Liver (tissue), 9 donors: ENCODE data around the gene LRIG1. TPM values are rescaled to one million over a fixed set of nuclear protein-coding genes. Genes with fewer than 3 reads are reported as not detected.

ENCODE experiments used
- DNase-seq: peaks from one replicate; pipeline ENCODE4 v3.0.0-alpha.2; 2017; ENCODE audit warnings: low spot score
- H3K27ac ChIP-seq, 2 donors: one replicate each; pipeline ENCODE4 v1.7.0; 2013; ENCODE audit warnings: inconsistent platforms in 2 of 2, low read length in 2 of 2, control low read depth in 1 of 2, low read depth in 1 of 2, mild to moderate bottlenecking in 1 of 2
- H3K27me3 ChIP-seq, 4 donors: one replicate each; pipeline versions ENCODE4 v1.6.1 to v1.7.0; 2013; ENCODE audit warnings: low read length in 3 of 4, inconsistent platforms in 1 of 4, mild to moderate bottlenecking in 1 of 4, moderate library complexity in 1 of 4; ENCODE audit not compliant: control insufficient read depth in 4 of 4, insufficient read depth in 4 of 4
- H3K36me3 ChIP-seq, 4 donors: one replicate each; pipeline versions ENCODE4 v1.6.1 to v1.7.0; 2013; ENCODE audit warnings: low read length in 3 of 4, mild to moderate bottlenecking in 3 of 4, low read depth in 1 of 4, moderate library complexity in 1 of 4; ENCODE audit not compliant: control insufficient read depth in 4 of 4, insufficient read depth in 3 of 4
- H3K4me1 ChIP-seq, 4 donors: one replicate each; pipeline versions ENCODE4 v1.6.1 to v1.7.0; 2013; ENCODE audit warnings: low read length in 3 of 4, mild to moderate bottlenecking in 3 of 4, moderate library complexity in 1 of 4; ENCODE audit not compliant: control insufficient read depth in 4 of 4, insufficient read depth in 4 of 4
- H3K4me3 ChIP-seq, 3 donors: one replicate each; pipeline versions ENCODE4 v1.6.1 to v1.7.0; 2013; ENCODE audit warnings: low read length in 3 of 3, control low read depth in 1 of 3, low read depth in 1 of 3, mild to moderate bottlenecking in 1 of 3
- H3K9ac ChIP-seq, 2 donors: one replicate each; pipeline ENCODE4 v1.7.0; 2013; ENCODE audit warnings: low read length in 2 of 2, mild to moderate bottlenecking in 2 of 2, moderate library complexity in 2 of 2, control low read depth in 1 of 2, low read depth in 1 of 2
- H3K9me3 ChIP-seq, 4 donors: one replicate each; pipeline versions ENCODE4 v1.6.1 to v1.7.0; 2013; ENCODE audit warnings: low read length in 3 of 4; ENCODE audit not compliant: control insufficient read depth in 4 of 4
- GABPA ChIP-seq, 2 donors: IDR thresholded peaks in 1 of 2; conservative IDR thresholded peaks in 1 of 2; 2 replicates each; pipeline ENCODE4 v1.6.1; 2016; ENCODE audit warnings: antibody characterized with exemption in 2 of 2, mild to moderate bottlenecking in 1 of 2, moderate library complexity in 1 of 2
- HNF4G ChIP-seq: IDR thresholded peaks from 2 replicates; pipeline ENCODE4 v1.6.1; 2016; ENCODE audit warnings: antibody characterized with exemption
- JUND ChIP-seq, 2 donors: IDR thresholded peaks; 2 replicates each; pipeline ENCODE4 v1.6.1; 2016; ENCODE audit warnings: antibody characterized with exemption in 2 of 2
- NR2F2 ChIP-seq: IDR thresholded peaks from 2 replicates; pipeline ENCODE4 v1.6.1; 2016; ENCODE audit warnings: antibody characterized with exemption
- RAD21 ChIP-seq, 2 donors: IDR thresholded peaks; 2 replicates each; pipeline ENCODE4 v1.6.1; 2016; ENCODE audit warnings: antibody characterized with exemption in 2 of 2, mild to moderate bottlenecking in 2 of 2
- RXRA ChIP-seq, 2 donors: IDR thresholded peaks; 2 replicates each; pipeline ENCODE4 v1.6.1; 2017 to 2018; ENCODE audit warnings: antibody characterized with exemption in 2 of 2, mild to moderate bottlenecking in 1 of 2
- SP1 ChIP-seq: IDR thresholded peaks from 2 replicates; pipeline ENCODE4 v1.6.1; 2018; ENCODE audit warnings: antibody characterized with exemption, mild to moderate bottlenecking
- TAF1 ChIP-seq: conservative IDR thresholded peaks from 2 replicates; pipeline ENCODE4 v1.6.1; 2016; ENCODE audit warnings: antibody characterized with exemption, mild to moderate bottlenecking
- YY1 ChIP-seq: IDR thresholded peaks from 2 replicates; pipeline ENCODE4 v1.6.1; 2016; ENCODE audit warnings: antibody characterized with exemption, mild to moderate bottlenecking
- WGBS: extraction: QIAGEN DNeasy Blood & Tissue Kit; methylation state at CpG from one replicate; pipeline ENCODE4 v1.1.7; 2013; 5-methylcytosine and 5-hydroxymethylcytosine counted together
- polyA plus RNA-seq, 2 donors: library from polyadenylated mRNA; stranded (reverse) in 1 of 2; unstranded in 1 of 2; fragments of 200-250 nt in 1 of 2; fragments of >200 nt in 1 of 2; fragmentation: Nextera tagmentation in 1 of 2; extraction: Ambion mirVana in 1 of 2; gene quantifications; one replicate each; pipeline versions ENCODE4 v1.2.1 to v1.2.3, GENCODE V29; 2013 to 2015
- total RNA-seq, 2 donors: library from RNA; depleted of rRNA; stranded (reverse); fragments of >200 nt; gene quantifications; one replicate each; pipeline ENCODE4 v1.2.3, GENCODE V29; 2014
- TF ChIP-seq, protein P1 (sequence below): IDR thresholded peaks from 2 replicates; pipeline ENCODE4 v1.6.1; 2016; ENCODE audit warnings: antibody characterized with exemption
- TF ChIP-seq, protein P2 (sequence below): fragments of 150-350 bp; IDR thresholded peaks from 2 replicates; pipeline ENCODE4 v1.5.1; 2017; ENCODE audit warnings: improper control_type of control experiment, low read depth, low read length; ENCODE audit not compliant: missing input control
- TF ChIP-seq, protein P3 (sequence below): IDR thresholded peaks from 2 replicates; pipeline ENCODE4 v1.6.1; 2016; ENCODE audit warnings: antibody characterized with exemption
- TF ChIP-seq, protein P4 (sequence below): IDR thresholded peaks from 2 replicates; pipeline ENCODE4 v1.6.1; 2016; ENCODE audit warnings: antibody characterized with exemption
- TF ChIP-seq, protein P5 (sequence below): IDR thresholded peaks from 2 replicates; pipeline ENCODE4 v1.6.1; 2016; ENCODE audit warnings: antibody characterized with exemption, mild to moderate bottlenecking
- donor health status: healthy.
- donor health status: healthy.
- donor health status: healthy.
- donor health status: healthy.
- donor health status: healthy.

LRIG1 gene
- total and polyA plus RNA-seq, 4 donors, result 9.4 to 48.9 (median 12.9) TPM

DNA sequence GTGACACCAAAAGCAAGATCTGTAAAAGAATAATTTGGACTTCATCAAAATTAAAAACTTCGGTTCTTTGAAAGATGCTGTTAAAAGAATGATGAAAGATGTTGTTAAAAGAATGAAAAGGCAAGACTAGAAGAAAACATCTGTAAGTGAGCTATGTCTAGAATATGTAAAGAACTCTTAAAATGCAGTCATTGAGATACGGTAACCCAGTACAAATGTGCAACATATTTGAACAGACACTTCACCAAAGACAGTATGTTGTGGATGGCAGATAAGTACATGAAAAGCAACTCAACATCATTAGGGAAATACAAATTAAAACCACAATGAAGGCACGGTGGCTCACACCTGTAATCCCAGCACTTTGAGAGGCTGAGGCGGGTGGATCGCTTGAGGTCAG, 139.5 kb downstream of the LRIG1 start:
- no peaks in the 10 kb centered on the region for H3K36me3 ChIP-seq
- H3K27ac ChIP-seq, result no peak overlapping the region
- no peak for DNase-seq
- no peak for TF ChIP-seq TAF1
- TF ChIP-seq, protein P1, sequence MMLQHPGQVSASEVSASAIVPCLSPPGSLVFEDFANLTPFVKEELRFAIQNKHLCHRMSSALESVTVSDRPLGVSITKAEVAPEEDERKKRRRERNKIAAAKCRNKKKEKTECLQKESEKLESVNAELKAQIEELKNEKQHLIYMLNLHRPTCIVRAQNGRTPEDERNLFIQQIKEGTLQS, result no peak
- TF ChIP-seq NR2F2, result no peak
- TF ChIP-seq RAD21 (IDR thresholded peaks at IDR 0.05), result no peak
- TF ChIP-seq HNF4G, result no peak
- H3K27me3 ChIP-seq, result no peaks in the 10 kb centered on the region
- no peaks in the 10 kb centered on the region for H3K9me3 ChIP-seq
- no peak overlapping the region for H3K4me3 ChIP-seq
- no peaks in the 10 kb centered on the region for H3K4me1 ChIP-seq
- H3K9ac ChIP-seq, result no peak overlapping the region
- 98% methylated on average over 5 of the region's 5 CpGs for WGBS

DNA sequence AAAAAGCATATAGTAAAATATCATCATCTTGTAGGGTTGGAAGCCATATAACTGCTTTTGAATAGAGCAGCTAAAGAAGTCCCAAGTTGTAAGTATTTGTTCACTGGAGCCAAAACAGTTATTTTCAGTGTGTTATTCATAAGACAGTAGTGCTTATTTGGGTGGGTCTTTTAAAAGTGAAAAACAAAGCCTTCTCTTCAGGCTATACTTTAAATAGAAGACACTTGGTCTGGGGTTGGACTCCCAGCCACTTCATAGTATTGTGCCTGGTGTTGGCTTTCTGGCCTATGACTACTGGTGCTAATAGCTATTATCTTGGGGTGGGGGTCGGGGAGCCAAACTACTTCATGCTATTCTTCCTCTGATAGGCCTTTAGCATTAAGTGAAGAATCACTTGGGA, 144.8 kb downstream of the LRIG1 start:
- Histone ChIP-seq H3K4me3 (no peak overlapping the region), H3K9me3 (no peaks in the 10 kb centered on the region), H3K36me3 (no peaks in the 10 kb centered on the region), H3K9ac (no peak overlapping the region), H3K27me3 (no peaks in the 10 kb centered on the region), H3K27ac (no peak overlapping the region), H3K4me1 (no peaks in the 10 kb centered on the region)
- DNase-seq, result no peak
- 99% methylated on average over 1 of the region's 1 CpG for WGBS
- TF ChIP-seq, protein P1, result no peak
- no peak for TF ChIP-seq SP1
- TF ChIP-seq HNF4G, result no peak
- TF ChIP-seq, protein P2, sequence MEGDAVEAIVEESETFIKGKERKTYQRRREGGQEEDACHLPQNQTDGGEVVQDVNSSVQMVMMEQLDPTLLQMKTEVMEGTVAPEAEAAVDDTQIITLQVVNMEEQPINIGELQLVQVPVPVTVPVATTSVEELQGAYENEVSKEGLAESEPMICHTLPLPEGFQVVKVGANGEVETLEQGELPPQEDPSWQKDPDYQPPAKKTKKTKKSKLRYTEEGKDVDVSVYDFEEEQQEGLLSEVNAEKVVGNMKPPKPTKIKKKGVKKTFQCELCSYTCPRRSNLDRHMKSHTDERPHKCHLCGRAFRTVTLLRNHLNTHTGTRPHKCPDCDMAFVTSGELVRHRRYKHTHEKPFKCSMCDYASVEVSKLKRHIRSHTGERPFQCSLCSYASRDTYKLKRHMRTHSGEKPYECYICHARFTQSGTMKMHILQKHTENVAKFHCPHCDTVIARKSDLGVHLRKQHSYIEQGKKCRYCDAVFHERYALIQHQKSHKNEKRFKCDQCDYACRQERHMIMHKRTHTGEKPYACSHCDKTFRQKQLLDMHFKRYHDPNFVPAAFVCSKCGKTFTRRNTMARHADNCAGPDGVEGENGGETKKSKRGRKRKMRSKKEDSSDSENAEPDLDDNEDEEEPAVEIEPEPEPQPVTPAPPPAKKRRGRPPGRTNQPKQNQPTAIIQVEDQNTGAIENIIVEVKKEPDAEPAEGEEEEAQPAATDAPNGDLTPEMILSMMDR, result no peak
- no peak for TF ChIP-seq JUND (IDR thresholded peaks at IDR 0.05)
- no peak for TF ChIP-seq NR2F2
- no peak for TF ChIP-seq RXRA (IDR thresholded peaks at IDR 0.05)
- no peak for TF ChIP-seq TAF1
- TF ChIP-seq, protein P3, sequence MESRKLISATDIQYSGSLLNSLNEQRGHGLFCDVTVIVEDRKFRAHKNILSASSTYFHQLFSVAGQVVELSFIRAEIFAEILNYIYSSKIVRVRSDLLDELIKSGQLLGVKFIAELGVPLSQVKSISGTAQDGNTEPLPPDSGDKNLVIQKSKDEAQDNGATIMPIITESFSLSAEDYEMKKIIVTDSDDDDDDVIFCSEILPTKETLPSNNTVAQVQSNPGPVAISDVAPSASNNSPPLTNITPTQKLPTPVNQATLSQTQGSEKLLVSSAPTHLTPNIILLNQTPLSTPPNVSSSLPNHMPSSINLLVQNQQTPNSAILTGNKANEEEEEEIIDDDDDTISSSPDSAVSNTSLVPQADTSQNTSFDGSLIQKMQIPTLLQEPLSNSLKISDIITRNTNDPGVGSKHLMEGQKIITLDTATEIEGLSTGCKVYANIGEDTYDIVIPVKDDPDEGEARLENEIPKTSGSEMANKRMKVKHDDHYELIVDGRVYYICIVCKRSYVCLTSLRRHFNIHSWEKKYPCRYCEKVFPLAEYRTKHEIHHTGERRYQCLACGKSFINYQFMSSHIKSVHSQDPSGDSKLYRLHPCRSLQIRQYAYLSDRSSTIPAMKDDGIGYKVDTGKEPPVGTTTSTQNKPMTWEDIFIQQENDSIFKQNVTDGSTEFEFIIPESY, result no peak
- TF ChIP-seq, protein P4, sequence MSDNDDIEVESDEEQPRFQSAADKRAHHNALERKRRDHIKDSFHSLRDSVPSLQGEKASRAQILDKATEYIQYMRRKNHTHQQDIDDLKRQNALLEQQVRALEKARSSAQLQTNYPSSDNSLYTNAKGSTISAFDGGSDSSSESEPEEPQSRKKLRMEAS, result no peak
- TF ChIP-seq GABPA (IDR thresholded peaks at IDR 0.05 in 1 of 2, conservative IDR thresholded peaks at IDR 0.05 in 1 of 2), result no peak
- no peak for TF ChIP-seq YY1
- TF ChIP-seq, protein P5, sequence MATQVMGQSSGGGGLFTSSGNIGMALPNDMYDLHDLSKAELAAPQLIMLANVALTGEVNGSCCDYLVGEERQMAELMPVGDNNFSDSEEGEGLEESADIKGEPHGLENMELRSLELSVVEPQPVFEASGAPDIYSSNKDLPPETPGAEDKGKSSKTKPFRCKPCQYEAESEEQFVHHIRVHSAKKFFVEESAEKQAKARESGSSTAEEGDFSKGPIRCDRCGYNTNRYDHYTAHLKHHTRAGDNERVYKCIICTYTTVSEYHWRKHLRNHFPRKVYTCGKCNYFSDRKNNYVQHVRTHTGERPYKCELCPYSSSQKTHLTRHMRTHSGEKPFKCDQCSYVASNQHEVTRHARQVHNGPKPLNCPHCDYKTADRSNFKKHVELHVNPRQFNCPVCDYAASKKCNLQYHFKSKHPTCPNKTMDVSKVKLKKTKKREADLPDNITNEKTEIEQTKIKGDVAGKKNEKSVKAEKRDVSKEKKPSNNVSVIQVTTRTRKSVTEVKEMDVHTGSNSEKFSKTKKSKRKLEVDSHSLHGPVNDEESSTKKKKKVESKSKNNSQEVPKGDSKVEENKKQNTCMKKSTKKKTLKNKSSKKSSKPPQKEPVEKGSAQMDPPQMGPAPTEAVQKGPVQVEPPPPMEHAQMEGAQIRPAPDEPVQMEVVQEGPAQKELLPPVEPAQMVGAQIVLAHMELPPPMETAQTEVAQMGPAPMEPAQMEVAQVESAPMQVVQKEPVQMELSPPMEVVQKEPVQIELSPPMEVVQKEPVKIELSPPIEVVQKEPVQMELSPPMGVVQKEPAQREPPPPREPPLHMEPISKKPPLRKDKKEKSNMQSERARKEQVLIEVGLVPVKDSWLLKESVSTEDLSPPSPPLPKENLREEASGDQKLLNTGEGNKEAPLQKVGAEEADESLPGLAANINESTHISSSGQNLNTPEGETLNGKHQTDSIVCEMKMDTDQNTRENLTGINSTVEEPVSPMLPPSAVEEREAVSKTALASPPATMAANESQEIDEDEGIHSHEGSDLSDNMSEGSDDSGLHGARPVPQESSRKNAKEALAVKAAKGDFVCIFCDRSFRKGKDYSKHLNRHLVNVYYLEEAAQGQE, result no peak
- TF ChIP-seq RAD21 (IDR thresholded peaks at IDR 0.05), result no peak
